Loucy (cell line): ENCODE measurements around the gene OPN3.

Experiments used
- H2AFZ ChIP-seq: fragments of 200-600 bp; sonication (generic); 2 replicates; pipeline ENCODE4 v1.6.0; 2016; ENCODE audit warnings: antibody characterized with exemption, mild to moderate bottlenecking, low read length, moderate library complexity
- H3F3A ChIP-seq: fragments of 200-600 bp; 2 replicates; pipeline ENCODE4 v1.6.0; 2016; ENCODE audit warnings: antibody characterized with exemption, low read depth, mild to moderate bottlenecking
- H3K27me3 ChIP-seq: fragments of 200-600 bp; sonication (generic); 2 replicates; pipeline ENCODE4 v1.6.1; 2014; ENCODE audit warnings: low read length, mild to moderate bottlenecking; ENCODE audit not compliant: insufficient read depth, poor library complexity, severe bottlenecking
- H3K36me3 ChIP-seq: fragments of 200-600 bp; sonication (generic); 2 replicates; pipeline ENCODE4 v1.6.1; 2016; ENCODE audit warnings: low read length; ENCODE audit not compliant: insufficient read depth
- H3K4me1 ChIP-seq: fragments of 200-600 bp; sonication (generic); 2 replicates; pipeline ENCODE4 v1.5.1; 2014; ENCODE audit warnings: low read length, mild to moderate bottlenecking; ENCODE audit not compliant: insufficient read depth, poor library complexity, severe bottlenecking
- H3K4me2 ChIP-seq: fragments of 200-600 bp; sonication (generic); 2 replicates; pipeline ENCODE4 v1.6.0; 2014; ENCODE audit warnings: antibody characterized with exemption, low read length, low read depth, mild to moderate bottlenecking; ENCODE audit not compliant: poor library complexity, severe bottlenecking
- H3K4me3 ChIP-seq: fragments of 200-600 bp; sonication (generic); 2 replicates; pipeline ENCODE4 v1.5.1; 2014; ENCODE audit warnings: low read length, mild to moderate bottlenecking, mixed read lengths; ENCODE audit not compliant: poor library complexity, severe bottlenecking
- H3K79me2 ChIP-seq: fragments of 200-600 bp; sonication (generic); 2 replicates; pipeline ENCODE4 v1.6.1; 2014; ENCODE audit warnings: low read length; ENCODE audit not compliant: insufficient read depth
- H3K9ac ChIP-seq: fragments of 200-600 bp; sonication (generic); 2 replicates; pipeline ENCODE4 v1.6.0; 2014; ENCODE audit warnings: mild to moderate bottlenecking, low read depth, low read length, moderate library complexity; ENCODE audit not compliant: poor library complexity, severe bottlenecking
- H3K9me2 ChIP-seq: fragments of 200-600 bp; sonication (generic); replicated peaks from 2 replicates; pipeline ENCODE4 v1.6.1; 2016; ENCODE audit warnings: low read depth, low read length, mixed read lengths
- H3K9me3 ChIP-seq: fragments of 200-600 bp; sonication (generic); 2 replicates; pipeline ENCODE4 v1.6.1; 2014; ENCODE audit warnings: mild to moderate bottlenecking, antibody characterized with exemption, low read length, low read depth; ENCODE audit not compliant: insufficient read depth
- H4K20me1 ChIP-seq: fragments of 200-600 bp; sonication (generic); 2 replicates; pipeline ENCODE4 v1.6.0; 2014; ENCODE audit warnings: antibody characterized with exemption, low read length, mild to moderate bottlenecking; ENCODE audit not compliant: insufficient read depth, poor library complexity, severe bottlenecking
- CTCF ChIP-seq: fragments of 200-600 bp; sonication (generic); conservative IDR thresholded peaks from 2 replicates; pipeline ENCODE4 v1.5.1; 2014; ENCODE audit warnings: mild to moderate bottlenecking, antibody characterized with exemption, low read length
- EZH2phosphoT487 ChIP-seq: fragments of 200-600 bp; IDR thresholded peaks from 2 replicates; pipeline ENCODE4 v1.6.1; 2018; ENCODE audit warnings: antibody characterized with exemption, mild to moderate bottlenecking, moderate library complexity, borderline replicate concordance

The OPN3 gene

GRCh38 chr1:241631674-241632073 is 8.5 kb downstream of the OPN3 start:
- H3K9me3 ChIP-seq: no peaks in the 10 kb centered on the region
- TF ChIP-seq CTCF (no peak), EZH2phosphoT487 (no peak)
- H3K4me2 ChIP-seq: no peak overlapping the region
- H3K4me1 ChIP-seq: no peaks in the 10 kb centered on the region
- H3K9me2 ChIP-seq: no peaks in the 10 kb centered on the region
- no peaks in the 10 kb centered on the region for H3K36me3 ChIP-seq
- H3K79me2 ChIP-seq: no peaks in the 10 kb centered on the region
- H3K9ac ChIP-seq: no peak overlapping the region
- H2AFZ ChIP-seq: no peak overlapping the region
- no peaks in the 10 kb centered on the region for H3K27me3 ChIP-seq
- H3F3A ChIP-seq: no peaks in the 10 kb centered on the region
- H4K20me1 ChIP-seq: no peaks in the 10 kb centered on the region
- no peak overlapping the region for H3K4me3 ChIP-seq

GRCh38 chr1:241630899-241631298 is 9.3 kb downstream of the OPN3 start:
- Histone ChIP-seq H3K9ac (no peak overlapping the region), H3K36me3 (no peaks in the 10 kb centered on the region), H3K4me2 (no peak overlapping the region), H3K79me2 (no peaks in the 10 kb centered on the region), H3K9me3 (no peaks in the 10 kb centered on the region), H3K4me1 (no peaks in the 10 kb centered on the region), H3K4me3 (no peak overlapping the region), H3F3A (no peaks in the 10 kb centered on the region), H2AFZ (no peak overlapping the region), H3K27me3 (no peaks in the 10 kb centered on the region), H4K20me1 (no peaks in the 10 kb centered on the region), H3K9me2 (no peaks in the 10 kb centered on the region)
- no peak for TF ChIP-seq EZH2phosphoT487
- TF ChIP-seq CTCF: no peak

DNA sequence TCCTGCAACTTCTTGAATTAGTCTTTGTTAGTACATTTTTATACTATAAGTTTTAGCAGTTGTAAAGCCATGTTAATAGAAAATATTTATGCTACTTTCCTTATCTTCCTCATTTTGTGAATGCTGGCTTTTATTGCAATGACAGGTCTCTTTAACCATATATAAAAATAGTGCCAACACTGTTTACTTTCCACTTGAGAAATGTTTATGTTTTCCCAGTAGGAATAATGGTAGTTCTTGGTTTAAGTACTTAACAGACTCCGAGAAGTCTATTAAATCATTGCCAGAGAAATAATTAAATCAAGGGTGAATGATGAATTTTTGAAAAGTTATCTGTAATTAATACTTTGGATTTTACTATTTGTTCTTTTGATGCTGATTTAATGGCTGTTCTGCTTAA is 9.7 kb downstream of the OPN3 start:
- no peak overlapping the region for H3K9ac ChIP-seq
- H3K9me3 ChIP-seq: no peaks in the 10 kb centered on the region
- H3K79me2 ChIP-seq: no peaks in the 10 kb centered on the region
- TF ChIP-seq EZH2phosphoT487 (no peak), CTCF (no peak)
- H2AFZ ChIP-seq: no peak overlapping the region
- no peak overlapping the region for H3K4me3 ChIP-seq
- H3F3A ChIP-seq: no peaks in the 10 kb centered on the region
- H3K27me3 ChIP-seq: no peaks in the 10 kb centered on the region
- no peaks in the 10 kb centered on the region for H3K4me1 ChIP-seq
- H3K4me2 ChIP-seq: no peak overlapping the region
- H3K9me2 ChIP-seq: no peaks in the 10 kb centered on the region
- H3K36me3 ChIP-seq: no peaks in the 10 kb centered on the region
- no peaks in the 10 kb centered on the region for H4K20me1 ChIP-seq
